ENCODE measurements around the gene PSMD13.

PSMD13 gene

DNA sequence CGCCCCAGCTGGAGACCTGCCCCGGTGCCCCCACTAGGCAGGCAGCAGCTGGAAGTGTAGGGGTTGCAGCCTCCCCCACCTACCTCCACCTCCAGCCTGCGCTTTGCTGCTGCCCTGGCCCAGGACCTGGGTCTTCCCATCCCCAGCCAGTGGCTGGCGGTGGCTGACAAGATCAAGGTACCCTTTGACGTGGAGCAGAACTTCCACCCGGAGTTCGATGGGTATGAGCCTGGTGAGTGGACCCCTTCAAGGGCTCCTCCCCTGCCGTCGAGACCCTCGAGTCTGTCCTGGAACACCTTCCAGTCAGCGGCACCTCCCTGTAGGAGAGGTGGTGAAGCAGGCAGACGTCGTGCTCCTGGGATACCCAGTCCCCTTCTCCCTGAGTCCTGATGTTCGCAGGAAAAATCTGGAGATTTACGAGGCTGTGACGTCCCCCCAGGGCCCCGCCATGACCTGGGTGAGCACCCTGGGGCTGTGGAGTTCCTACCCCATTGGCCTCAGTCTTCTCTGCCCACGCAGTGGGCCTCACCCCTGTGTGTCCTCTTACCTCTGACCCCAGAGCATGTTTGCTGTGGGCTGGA, 56.6 kb downstream of the PSMD13 start:
- H3K4me3 ChIP-seq (ENCODE audit: low read length), result no peak overlapping the region
- no peak for DNase-seq (ENCODE audit: low read depth, low spot score)

- no peak for DNase-seq (ENCODE audit: low read depth, low spot score)
- H3K4me3 ChIP-seq (ENCODE audit: low read length), result no peak overlapping the region
Measured at GRCh38 chr11:293852-294661, 57.3 kb downstream of the PSMD13 start.

DNA sequence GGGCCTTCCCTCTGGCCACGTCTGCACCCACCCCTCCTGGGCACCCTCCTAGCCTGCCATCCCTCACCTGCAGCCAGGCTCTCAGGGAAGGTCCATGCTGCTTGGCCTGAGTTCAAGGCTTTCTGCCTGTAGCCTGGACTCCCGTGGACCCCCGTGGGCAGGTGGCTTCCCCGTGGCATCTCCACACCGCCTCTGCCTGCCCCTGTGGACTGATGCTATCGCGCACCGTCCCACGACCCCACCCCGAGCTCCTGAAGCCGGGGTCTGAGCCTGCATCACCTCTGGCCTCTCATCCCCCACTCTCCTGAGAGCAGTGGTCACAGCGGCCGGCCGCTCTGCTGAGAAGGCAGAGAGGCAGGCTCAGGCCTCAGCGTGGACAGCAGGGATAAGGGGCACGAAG, 58.0 kb downstream of the PSMD13 start:
- no peak for DNase-seq (ENCODE audit: low read depth, low spot score)
- no peak overlapping the region for H3K4me3 ChIP-seq (ENCODE audit: low read length)

GRCh38 chr11:295351-296170, 58.8 kb downstream of the PSMD13 start:
- H3K4me3 ChIP-seq (ENCODE audit: low read length), result no peak overlapping the region
- no peak for DNase-seq (ENCODE audit: low read depth, low spot score)

DNA sequence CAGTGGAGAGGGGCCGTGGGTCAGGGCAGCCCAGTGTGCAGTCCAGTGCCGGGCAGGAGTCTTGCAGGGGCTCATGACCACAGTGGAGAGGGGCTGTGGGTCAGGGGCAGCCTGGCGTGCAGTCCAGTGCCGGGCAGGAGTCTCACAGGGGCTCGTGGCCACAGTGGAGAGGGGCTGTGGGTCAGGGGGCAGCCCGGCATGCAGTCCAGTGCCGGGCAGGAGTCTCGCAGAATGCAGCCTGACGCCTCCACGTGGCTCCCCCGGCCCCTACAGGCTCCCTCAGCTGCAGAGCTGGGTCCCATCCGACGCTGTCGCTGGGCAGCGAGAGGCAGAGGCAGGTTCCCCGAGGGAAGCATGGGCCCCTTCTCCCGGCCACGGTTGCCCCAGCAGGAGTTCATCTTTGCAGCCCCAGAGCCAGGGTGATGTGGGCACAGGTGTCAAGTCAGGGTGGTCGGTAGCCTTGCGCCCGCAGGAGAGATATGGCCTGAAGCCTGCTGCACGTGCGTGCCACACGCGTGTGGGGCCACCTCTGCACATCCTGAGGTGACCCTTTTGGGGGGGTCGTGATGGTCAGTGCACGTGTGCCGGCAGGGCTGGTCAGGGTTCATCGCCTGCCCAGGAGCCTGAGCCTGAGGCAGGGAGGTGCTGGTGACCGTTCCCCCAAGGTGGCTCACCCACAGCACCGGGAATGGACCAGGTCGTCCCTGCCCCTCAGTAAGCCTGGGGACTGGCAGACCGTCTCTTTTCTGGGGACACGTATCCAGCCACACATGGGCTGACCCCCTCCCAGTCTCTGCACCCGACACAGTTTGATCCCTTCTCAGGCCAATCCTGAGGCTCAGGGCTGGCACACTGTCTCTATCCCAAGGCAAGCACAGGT, 59.6 kb downstream of the PSMD13 start:
- no peak for DNase-seq (ENCODE audit: low read depth, low spot score)
- no peak overlapping the region for H3K4me3 ChIP-seq (ENCODE audit: low read length)

DNA sequence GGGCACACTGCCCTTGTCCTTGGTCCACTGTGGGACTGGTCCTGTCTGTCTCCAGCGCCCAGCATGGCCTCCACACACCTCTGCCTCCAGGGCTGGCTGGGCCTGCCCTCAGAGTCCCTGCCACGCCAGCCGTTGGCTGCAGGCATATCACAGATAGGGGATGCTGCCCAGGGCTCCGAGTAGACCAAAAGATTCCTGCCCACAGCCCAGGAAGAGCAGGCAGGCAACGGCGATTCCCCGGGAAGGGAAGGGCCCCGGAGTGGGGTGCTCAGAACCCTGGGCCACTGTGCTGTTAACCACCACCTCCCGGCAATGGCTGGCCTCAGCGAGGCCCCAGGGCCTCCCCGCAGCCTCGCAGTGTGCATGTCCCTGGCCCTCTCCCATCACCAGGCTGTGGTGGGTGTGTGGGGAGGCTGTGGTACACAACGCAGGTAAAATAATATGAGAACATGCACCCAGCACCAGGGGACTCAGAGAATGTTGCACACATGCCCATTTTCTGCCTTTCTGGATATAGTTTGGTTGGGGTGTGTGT, 60.3 kb downstream of the PSMD13 start:
- H3K4me3 ChIP-seq (ENCODE audit: low read length), result no peak overlapping the region
- DNase-seq (ENCODE audit: low read depth, low spot score), result no peak

DNA sequence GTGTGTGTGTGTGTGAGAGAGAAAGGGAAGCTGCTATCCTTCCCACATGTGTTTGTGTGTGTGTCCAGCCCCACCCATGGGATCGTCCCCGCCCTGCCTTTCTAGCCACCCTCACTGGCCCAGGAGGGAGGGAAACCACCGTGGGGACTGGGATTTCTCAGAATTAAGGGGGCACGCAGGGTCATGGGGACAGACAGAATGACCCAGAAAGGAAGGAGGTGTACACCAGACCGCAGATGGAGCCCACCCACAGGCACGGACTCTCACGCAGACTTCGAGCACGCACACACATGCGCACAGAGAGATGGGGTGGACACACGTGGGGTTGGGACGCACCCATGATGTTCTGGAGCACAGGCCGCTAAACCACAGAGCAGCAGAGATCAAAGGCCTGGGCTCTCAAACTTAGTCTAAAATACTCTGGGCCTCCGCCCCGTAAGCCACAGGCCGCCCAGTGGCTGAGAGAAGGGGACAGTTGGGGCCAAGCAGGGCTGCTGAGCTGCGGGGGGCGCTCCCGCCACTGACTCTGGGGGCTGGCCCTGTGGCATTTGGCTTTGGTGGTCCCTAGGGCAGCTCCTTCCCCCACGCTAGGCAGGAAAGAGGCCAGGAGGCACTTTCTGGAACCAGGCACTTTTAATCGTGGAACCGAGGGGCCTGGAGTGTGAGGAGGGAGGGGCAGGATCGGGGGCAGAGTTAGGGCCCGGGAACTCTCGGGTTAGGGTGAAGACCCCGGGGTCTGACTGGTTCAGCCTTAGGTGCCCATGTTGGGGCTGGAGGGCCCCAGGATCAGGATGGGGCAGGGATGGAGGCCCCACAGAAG, 61.0 kb downstream of the PSMD13 start:
- no peak for DNase-seq (ENCODE audit: low read depth, low spot score)
- no peak overlapping the region for H3K4me3 ChIP-seq (ENCODE audit: low read length)

GRCh38 chr11:298406-299065, 61.8 kb downstream of the PSMD13 start:
- no peak overlapping the region for H3K4me3 ChIP-seq (ENCODE audit: low read length)
- no peak for DNase-seq (ENCODE audit: low read depth, low spot score)

- DNase-seq (ENCODE audit: low read depth, low spot score), result no peak
- H3K4me3 ChIP-seq (ENCODE audit: low read length), result no peak within 1 kb of the TSS
Measured at GRCh38 chr11:299081-299891, 62.5 kb downstream of the PSMD13 start, which contains the start of gene IFITM5. IFITM5 (minus strand) TSS chr11:299526; CDS start chr11:299490, 36 bp downstream.

- no peak overlapping the region for H3K4me3 ChIP-seq (ENCODE audit: low read length)
- DNase-seq (ENCODE audit: low read depth, low spot score), result no peak
Measured at GRCh38 chr11:299951-300735, 63.4 kb downstream of the PSMD13 start.

Measured in Jurkat, Clone E6-1 (cell line).